Measurements from ENCODE around the gene MTCH1.
A peak's percentile ranks its signal among the peaks of the same experiment; 100 is the strongest.

Gene MTCH1

GRCh38 chr6:36985808-36986703 lies at the start of gene MTCH1:
Gene MTCH1 (minus strand): TSS chr6:36986196. CDS start chr6:36986173, 23 bp downstream.
- peak; percentile 87 for DNase-seq

- no peak for DNase-seq
Observed at GRCh38 chr6:37033819-37034795, 48.1 kb upstream of the MTCH1 start.

- no peak for DNase-seq
Observed at GRCh38 chr6:37033255-37033654, 47.3 kb upstream of the MTCH1 start.

- DNase-seq = no peak
Observed at GRCh38 chr6:37032239-37032638, 46.2 kb upstream of the MTCH1 start.

- DNase-seq = no peak
Observed at GRCh38 chr6:37030599-37030998, 44.6 kb upstream of the MTCH1 start.

GRCh38 chr6:37029249-37029971 lies 43.4 kb upstream of the MTCH1 start:
- peak; percentile 67 for DNase-seq

GRCh38 chr6:37027811-37028469 lies 41.9 kb upstream of the MTCH1 start:
- DNase-seq = no peak

GRCh38 chr6:37027036-37027720 lies 41.2 kb upstream of the MTCH1 start:
- DNase-seq = no peak

- DNase-seq = no peak
Observed at GRCh38 chr6:37025621-37026466, 39.8 kb upstream of the MTCH1 start.

GRCh38 chr6:37024656-37025337 lies 38.8 kb upstream of the MTCH1 start:
- no peak for DNase-seq

- DNase-seq = no peak
Observed at GRCh38 chr6:37022135-37022863, 36.3 kb upstream of the MTCH1 start.

- no peak for DNase-seq
Observed at GRCh38 chr6:37021356-37022129, 35.5 kb upstream of the MTCH1 start.

- no peak for DNase-seq
Observed at GRCh38 chr6:37020812-37021211, 34.8 kb upstream of the MTCH1 start.

GRCh38 chr6:37020381-37020780 lies 34.4 kb upstream of the MTCH1 start:
- DNase-seq = peak; percentile 33

- peak; percentile 78 for DNase-seq
Observed at GRCh38 chr6:37019065-37019450, 33.1 kb upstream of the MTCH1 start.

- peak; percentile 85 for DNase-seq
Observed at GRCh38 chr6:37018198-37019064, 32.4 kb upstream of the MTCH1 start.

- DNase-seq = no peak
Observed at GRCh38 chr6:37017606-37018197, 31.7 kb upstream of the MTCH1 start.
